IMR-90 (cell line): ENCODE measurements around the gene CAPS.

ENCODE experiments used
- BHLHE40 ChIP-seq: fragments of 150-350 bp; IDR thresholded peaks from 2 replicates; pipeline ENCODE4 v1.6.1; 2016; ENCODE audit warnings: mild to moderate bottlenecking, low read depth, low read length
- CEBPB ChIP-seq: IDR thresholded peaks from 2 replicates; pipeline ENCODE4 v1.6.1; 2012; ENCODE audit warnings: low read depth, low read length, improper control_type of control experiment
- CTCF ChIP-seq: conservative IDR thresholded peaks from 2 replicates; pipeline ENCODE4 v1.5.1; 2012; ENCODE audit warnings: mild to moderate bottlenecking, low read depth, low read length, improper control_type of control experiment
- MAFK ChIP-seq: IDR thresholded peaks from 2 replicates; pipeline ENCODE4 v1.6.1; 2012; ENCODE audit warnings: low read depth, low read length, improper control_type of control experiment
- MAZ ChIP-seq: IDR thresholded peaks from 2 replicates; pipeline ENCODE4 v1.6.1; 2012; ENCODE audit warnings: low read depth, mild to moderate bottlenecking, low read length, improper control_type of control experiment, moderate library complexity, borderline replicate concordance
- MXI1 ChIP-seq: IDR thresholded peaks from 2 replicates; pipeline ENCODE4 v1.6.1; 2012; ENCODE audit warnings: low read depth, mild to moderate bottlenecking, low read length, moderate library complexity, borderline replicate concordance
- NFE2L2 ChIP-seq: fragments of 150-350 bp; IDR thresholded peaks from 2 replicates; pipeline ENCODE4 v1.6.1; 2016; ENCODE audit warnings: low read depth, mild to moderate bottlenecking, low read length
- POLR2A ChIP-seq: IDR thresholded peaks from 2 replicates; pipeline ENCODE4 v1.6.1; 2012; ENCODE audit warnings: mild to moderate bottlenecking, low read depth, low read length
- RAD21 ChIP-seq: IDR thresholded peaks from 2 replicates; pipeline ENCODE4 v1.6.1; 2012; ENCODE audit warnings: low read length, improper control_type of control experiment
- USF2 ChIP-seq: fragments of 150-350 bp; IDR thresholded peaks from 2 replicates; pipeline ENCODE4 v1.6.1; 2017; ENCODE audit warnings: mild to moderate bottlenecking, antibody characterized with exemption, low read length, low read depth

GRCh38 chr19:5897189-5897969 lies 16.7 kb upstream of the CAPS start:
- no peak for TF ChIP-seq USF2
- TF ChIP-seq POLR2A, result no peak
- TF ChIP-seq CEBPB, result no peak
- TF ChIP-seq MAFK, result no peak
- TF ChIP-seq MXI1, result no peak
- TF ChIP-seq CTCF, result no peak; the same call in 1 of the 2 replicates
- TF ChIP-seq BHLHE40, result no peak
- no peak for TF ChIP-seq RAD21
- no peak for TF ChIP-seq MAZ
- TF ChIP-seq NFE2L2, result no peak
